Colon (tissue), 2 donors: ENCODE measurements around the gene HSPA1L.

Experiments
- FAIRE-seq: peaks from 2 replicates; lab custom pipeline; 2012; peaks lifted over from hg19 to GRCh38; lab: Jason Lieb, UNC
- donor health status: control.
- donor health status: control.

HSPA1L gene

GRCh38 chr6:31763619-31763940 is 51.5 kb downstream of the HSPA1L start:
- no peak for FAIRE-seq

GRCh38 chr6:31762878-31763618 is 52.0 kb downstream of the HSPA1L start:
- no peak for FAIRE-seq

GRCh38 chr6:31762356-31762755 is 52.7 kb downstream of the HSPA1L start, which contains the start of gene SAPCD1:
SAPCD1 (plus strand) TSS chr6:31762656; CDS start chr6:31763055, 399 bp downstream.
- no peak for FAIRE-seq

- FAIRE-seq = no peak
Observed at GRCh38 chr6:31761343-31761742, 53.7 kb downstream of the HSPA1L start.

- no peak for FAIRE-seq
Observed at GRCh38 chr6:31760790-31761189, 54.3 kb downstream of the HSPA1L start.
